ENCODE measurements around the gene VSTM2L.

The VSTM2L gene

DNA sequence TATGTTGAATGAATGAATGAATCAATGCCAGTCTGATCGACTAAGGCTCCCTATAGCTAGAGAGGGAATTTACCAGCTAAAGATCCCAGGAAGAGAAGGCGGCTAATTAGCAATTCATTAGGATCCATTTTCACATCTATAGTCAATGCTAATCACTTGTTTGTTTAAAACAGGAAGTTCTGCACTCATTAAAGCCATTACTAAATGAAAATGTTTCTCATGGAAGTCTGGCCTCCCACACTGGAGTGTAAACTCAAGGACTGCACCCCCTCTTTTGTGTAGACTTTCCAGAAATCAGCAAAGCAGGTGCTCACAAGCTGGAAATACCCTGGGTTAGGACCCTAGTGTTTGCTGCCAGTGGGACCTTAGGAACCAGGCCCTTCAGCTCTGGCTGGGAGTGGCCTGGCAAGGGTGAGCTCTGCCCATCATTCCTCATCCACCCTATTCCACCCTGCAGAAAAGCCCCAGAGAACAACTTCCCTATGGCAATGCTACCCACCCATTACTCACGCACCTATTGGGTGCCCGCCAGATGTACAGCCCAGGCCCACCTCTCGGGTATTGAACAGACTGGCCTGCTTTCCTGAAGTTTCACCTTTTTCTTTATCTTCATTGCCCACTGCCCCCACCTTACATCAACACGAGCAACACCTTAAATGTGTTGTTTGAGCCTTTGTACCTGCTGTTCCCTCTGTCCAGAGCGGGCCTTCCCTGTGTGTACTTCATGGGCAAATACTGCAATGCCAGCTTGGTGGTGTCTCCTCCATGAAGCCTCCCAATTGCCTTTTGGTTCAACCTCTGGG, 69.5 kb downstream of the VSTM2L start:
- H3K27ac ChIP-seq: no peak overlapping the region
- TF ChIP-seq, protein P1, sequence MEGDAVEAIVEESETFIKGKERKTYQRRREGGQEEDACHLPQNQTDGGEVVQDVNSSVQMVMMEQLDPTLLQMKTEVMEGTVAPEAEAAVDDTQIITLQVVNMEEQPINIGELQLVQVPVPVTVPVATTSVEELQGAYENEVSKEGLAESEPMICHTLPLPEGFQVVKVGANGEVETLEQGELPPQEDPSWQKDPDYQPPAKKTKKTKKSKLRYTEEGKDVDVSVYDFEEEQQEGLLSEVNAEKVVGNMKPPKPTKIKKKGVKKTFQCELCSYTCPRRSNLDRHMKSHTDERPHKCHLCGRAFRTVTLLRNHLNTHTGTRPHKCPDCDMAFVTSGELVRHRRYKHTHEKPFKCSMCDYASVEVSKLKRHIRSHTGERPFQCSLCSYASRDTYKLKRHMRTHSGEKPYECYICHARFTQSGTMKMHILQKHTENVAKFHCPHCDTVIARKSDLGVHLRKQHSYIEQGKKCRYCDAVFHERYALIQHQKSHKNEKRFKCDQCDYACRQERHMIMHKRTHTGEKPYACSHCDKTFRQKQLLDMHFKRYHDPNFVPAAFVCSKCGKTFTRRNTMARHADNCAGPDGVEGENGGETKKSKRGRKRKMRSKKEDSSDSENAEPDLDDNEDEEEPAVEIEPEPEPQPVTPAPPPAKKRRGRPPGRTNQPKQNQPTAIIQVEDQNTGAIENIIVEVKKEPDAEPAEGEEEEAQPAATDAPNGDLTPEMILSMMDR (conservative IDR thresholded peaks at IDR 0.05; ENCODE audit: low read depth, low read length): no peak
- H2AFZ ChIP-seq (ENCODE audit: low read depth): no peak overlapping the region
- no peaks in the 10 kb centered on the region for H3K27me3 ChIP-seq (ENCODE audit: insufficient read depth, low read depth)
- H3K9ac ChIP-seq: no peak overlapping the region
- no peaks in the 10 kb centered on the region for H3K79me2 ChIP-seq (ENCODE audit: insufficient read depth, low read depth)
- no peaks in the 10 kb centered on the region for H3K36me3 ChIP-seq (ENCODE audit: insufficient read depth)
- no peak overlapping the region for H3K4me3 ChIP-seq (IDR thresholded peaks at IDR 0.05; ENCODE audit: insufficient read depth, low read depth, low read length)
- H4K20me1 ChIP-seq (ENCODE audit: insufficient read depth): no peaks in the 10 kb centered on the region
- no peaks in the 10 kb centered on the region for H3K4me1 ChIP-seq (ENCODE audit: low read depth, poor library complexity, severe bottlenecking)
- H3K4me2 ChIP-seq: no peak overlapping the region

DNA sequence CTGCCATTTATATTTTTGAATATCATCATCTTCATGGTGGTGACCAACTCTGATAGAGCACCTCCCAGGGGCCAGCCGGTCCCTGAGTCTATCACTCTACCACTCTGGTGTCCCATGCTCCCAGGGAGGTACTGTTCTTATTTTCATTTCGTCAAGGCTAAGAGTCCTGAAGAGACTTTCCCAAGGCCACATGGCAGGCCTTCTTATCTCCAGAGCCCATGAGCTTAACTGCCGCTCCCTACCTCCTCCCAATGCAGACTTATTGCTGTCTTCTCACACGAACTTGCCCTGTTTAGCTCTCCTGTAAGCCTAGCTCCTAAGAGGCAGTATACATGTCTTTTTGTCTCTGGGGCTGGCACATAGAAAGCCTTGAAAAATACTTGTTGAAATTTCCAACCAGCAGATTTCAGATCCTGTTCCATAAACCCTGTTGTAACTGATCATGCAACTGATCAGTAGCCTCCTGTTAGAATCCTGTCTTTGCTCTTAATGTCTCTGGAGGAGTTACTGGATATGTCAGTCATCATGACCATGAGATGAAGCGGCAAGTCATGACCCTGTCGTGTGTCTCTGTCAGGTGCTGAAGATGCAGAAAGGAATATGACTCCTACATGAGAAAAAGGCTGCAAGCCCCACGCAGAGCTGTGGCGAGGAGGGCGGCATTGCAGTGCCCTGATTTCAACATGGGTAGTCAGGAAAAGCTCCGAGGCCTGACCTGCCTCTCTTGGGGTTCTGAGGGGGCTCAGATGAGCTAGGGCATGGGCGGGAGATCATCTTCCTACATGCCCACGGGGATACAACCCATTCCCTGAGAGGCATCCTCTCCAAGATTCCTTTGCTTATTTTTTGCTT, 70.4 kb downstream of the VSTM2L start:
- no peak overlapping the region for H3K4me3 ChIP-seq (IDR thresholded peaks at IDR 0.05; ENCODE audit: insufficient read depth, low read depth, low read length)
- no peaks in the 10 kb centered on the region for H3K79me2 ChIP-seq (ENCODE audit: insufficient read depth, low read depth)
- H3K27ac ChIP-seq: no peak overlapping the region
- H3K4me2 ChIP-seq: no peak overlapping the region
- no peaks in the 10 kb centered on the region for H3K27me3 ChIP-seq (ENCODE audit: insufficient read depth, low read depth)
- TF ChIP-seq, protein P1 (conservative IDR thresholded peaks at IDR 0.05; ENCODE audit: low read depth, low read length): no peak
- H3K9ac ChIP-seq: no peak overlapping the region
- H2AFZ ChIP-seq (ENCODE audit: low read depth): no peak overlapping the region
- H3K4me1 ChIP-seq (ENCODE audit: low read depth, poor library complexity, severe bottlenecking): no peaks in the 10 kb centered on the region
- no peaks in the 10 kb centered on the region for H3K36me3 ChIP-seq (ENCODE audit: insufficient read depth)
- H4K20me1 ChIP-seq (ENCODE audit: insufficient read depth): no peaks in the 10 kb centered on the region

GRCh38 chr20:37976887-37977286, 74.0 kb downstream of the VSTM2L start:
- H3K4me3 ChIP-seq (IDR thresholded peaks at IDR 0.05; ENCODE audit: insufficient read depth, low read depth, low read length): no peak overlapping the region
- no peak overlapping the region for H3K27ac ChIP-seq
- no peak overlapping the region for H3K4me2 ChIP-seq

DNA sequence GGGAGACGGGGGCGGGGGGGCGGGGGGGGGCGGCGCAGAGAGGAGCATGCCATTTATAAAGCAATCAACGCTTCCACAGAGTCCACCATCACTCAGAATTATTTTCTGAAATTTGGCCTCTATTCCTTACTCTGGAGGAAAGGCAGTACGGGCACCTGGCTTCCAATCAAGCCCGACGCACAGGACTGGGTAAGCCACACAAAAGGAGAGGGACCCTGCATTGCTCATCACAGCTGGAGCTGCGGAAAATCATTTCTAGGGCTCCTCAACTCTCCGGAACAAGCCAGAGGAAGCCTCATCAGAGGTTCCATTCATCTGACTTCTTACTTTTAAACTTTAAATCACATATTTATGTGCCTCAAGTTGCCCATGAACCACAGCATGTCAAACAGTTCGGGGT, 74.4 kb downstream of the VSTM2L start:
- H3K27ac ChIP-seq: no peak overlapping the region
- no peaks in the 10 kb centered on the region for H3K27me3 ChIP-seq (ENCODE audit: insufficient read depth, low read depth)
- no peak overlapping the region for H3K4me3 ChIP-seq (IDR thresholded peaks at IDR 0.05; ENCODE audit: insufficient read depth, low read depth, low read length)
- TF ChIP-seq, protein P1 (conservative IDR thresholded peaks at IDR 0.05; ENCODE audit: low read depth, low read length): no peak
- H3K79me2 ChIP-seq (ENCODE audit: insufficient read depth, low read depth): no peaks in the 10 kb centered on the region
- no peaks in the 10 kb centered on the region for H4K20me1 ChIP-seq (ENCODE audit: insufficient read depth)
- no peak overlapping the region for H3K4me2 ChIP-seq
- no peaks in the 10 kb centered on the region for H3K4me1 ChIP-seq (ENCODE audit: low read depth, poor library complexity, severe bottlenecking)
- H3K36me3 ChIP-seq (ENCODE audit: insufficient read depth): no peaks in the 10 kb centered on the region
- H2AFZ ChIP-seq (ENCODE audit: low read depth): no peak overlapping the region
- H3K9ac ChIP-seq: no peak overlapping the region

More at GRCh38 chr20:37976887-37977286, 74.0 kb downstream of the VSTM2L start:
- Histone ChIP-seq H3K4me1 (ENCODE audit: low read depth, poor library complexity, severe bottlenecking) (no peaks in the 10 kb centered on the region), H3K36me3 (ENCODE audit: insufficient read depth) (no peaks in the 10 kb centered on the region), H2AFZ (ENCODE audit: low read depth) (no peak overlapping the region), H3K9ac (no peak overlapping the region), H4K20me1 (ENCODE audit: insufficient read depth) (no peaks in the 10 kb centered on the region), H3K27me3 (ENCODE audit: insufficient read depth, low read depth) (no peaks in the 10 kb centered on the region), H3K79me2 (ENCODE audit: insufficient read depth, low read depth) (no peaks in the 10 kb centered on the region)
- TF ChIP-seq, protein P1 (conservative IDR thresholded peaks at IDR 0.05; ENCODE audit: low read depth, low read length): no peak
